Measurements from ENCODE around the gene MRPL10.

DNA sequence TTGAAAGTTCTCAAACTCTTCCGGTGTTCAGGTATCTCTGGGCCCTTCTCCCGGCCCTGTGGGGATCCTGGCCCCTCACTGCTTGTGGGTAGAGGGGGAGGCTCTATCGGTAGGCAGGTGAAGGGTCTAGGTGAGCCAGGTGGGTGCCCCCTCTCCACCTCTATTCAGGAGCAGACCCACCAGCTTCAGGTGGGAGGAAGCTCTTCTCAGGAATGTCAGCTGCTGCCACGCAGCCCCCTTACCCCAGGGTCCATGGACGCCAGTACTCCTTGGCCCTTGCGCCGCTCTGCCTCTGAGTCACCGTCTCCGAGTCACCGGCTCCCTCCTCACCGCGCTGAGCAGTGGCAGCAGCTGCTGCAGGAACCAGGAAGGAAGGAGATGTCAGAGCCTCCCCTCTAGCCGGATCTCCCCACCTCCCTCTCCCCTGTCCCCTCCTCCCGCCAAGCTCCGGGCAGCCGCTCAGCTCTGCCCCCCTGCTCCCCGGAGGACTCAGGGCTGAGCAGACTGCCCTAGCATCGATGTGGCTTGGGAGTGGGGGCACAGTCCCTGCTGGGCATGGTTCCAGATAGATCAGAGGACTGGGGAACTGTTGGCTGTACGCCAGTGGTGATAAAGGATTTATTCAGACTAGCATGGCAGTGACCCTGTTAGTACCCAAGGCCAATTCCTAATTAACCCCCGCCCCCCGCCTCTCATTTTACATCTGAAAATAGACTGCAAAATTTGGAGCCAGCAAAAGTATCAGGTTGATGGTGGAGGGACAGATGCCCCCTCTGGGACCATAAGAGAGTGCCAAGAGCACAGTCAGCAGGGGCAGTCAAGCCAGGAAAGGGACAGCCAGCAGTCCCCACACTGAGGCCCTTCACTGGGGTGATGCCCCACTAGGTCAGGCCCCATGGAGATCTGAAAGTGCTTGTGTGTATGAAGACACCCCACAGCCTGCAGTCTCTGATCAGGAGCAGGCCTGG, 9.6 kb downstream of the MRPL10 start, which contains the start of gene OSBPL7:
- TF ChIP-seq, protein P1, sequence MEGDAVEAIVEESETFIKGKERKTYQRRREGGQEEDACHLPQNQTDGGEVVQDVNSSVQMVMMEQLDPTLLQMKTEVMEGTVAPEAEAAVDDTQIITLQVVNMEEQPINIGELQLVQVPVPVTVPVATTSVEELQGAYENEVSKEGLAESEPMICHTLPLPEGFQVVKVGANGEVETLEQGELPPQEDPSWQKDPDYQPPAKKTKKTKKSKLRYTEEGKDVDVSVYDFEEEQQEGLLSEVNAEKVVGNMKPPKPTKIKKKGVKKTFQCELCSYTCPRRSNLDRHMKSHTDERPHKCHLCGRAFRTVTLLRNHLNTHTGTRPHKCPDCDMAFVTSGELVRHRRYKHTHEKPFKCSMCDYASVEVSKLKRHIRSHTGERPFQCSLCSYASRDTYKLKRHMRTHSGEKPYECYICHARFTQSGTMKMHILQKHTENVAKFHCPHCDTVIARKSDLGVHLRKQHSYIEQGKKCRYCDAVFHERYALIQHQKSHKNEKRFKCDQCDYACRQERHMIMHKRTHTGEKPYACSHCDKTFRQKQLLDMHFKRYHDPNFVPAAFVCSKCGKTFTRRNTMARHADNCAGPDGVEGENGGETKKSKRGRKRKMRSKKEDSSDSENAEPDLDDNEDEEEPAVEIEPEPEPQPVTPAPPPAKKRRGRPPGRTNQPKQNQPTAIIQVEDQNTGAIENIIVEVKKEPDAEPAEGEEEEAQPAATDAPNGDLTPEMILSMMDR (conservative IDR thresholded peaks at IDR 0.05; ENCODE audit: low read length): peak; percentile 74
- TF ChIP-seq EZH2phosphoT487 (IDR thresholded peaks at IDR 0.05; ENCODE audit: borderline replicate concordance): no peak

Data from Loucy (cell line).